Measurements from ENCODE around the gene TMEM41A.

TMEM41A gene

GRCh38 chr3:185498503-185499396 lies at the start of gene TMEM41A:
Gene TMEM41A (minus strand): TSS chr3:185499035. CDS start chr3:185498961, 74 bp downstream.
- DNase-seq = peak; percentile 82

GRCh38 chr3:185540695-185541094 lies 41.9 kb upstream of the TMEM41A start:
- DNase-seq = no peak

- DNase-seq = no peak
Measured at GRCh38 chr3:185539934-185540333, 41.1 kb upstream of the TMEM41A start.

GRCh38 chr3:185537369-185537970 lies 38.6 kb upstream of the TMEM41A start:
- DNase-seq = no peak

GRCh38 chr3:185534511-185534910 lies 35.7 kb upstream of the TMEM41A start:
- no peak for DNase-seq

GRCh38 chr3:185532901-185533300 lies 34.1 kb upstream of the TMEM41A start:
- no peak for DNase-seq

- no peak for DNase-seq
Measured at GRCh38 chr3:185530856-185531255, 32.0 kb upstream of the TMEM41A start.

GRCh38 chr3:185528532-185528931 lies 29.7 kb upstream of the TMEM41A start:
- no peak for DNase-seq

GRCh38 chr3:185527364-185527763 lies 28.5 kb upstream of the TMEM41A start:
- no peak for DNase-seq

GRCh38 chr3:185526349-185526951 lies 27.6 kb upstream of the TMEM41A start:
- DNase-seq = no peak

GRCh38 chr3:185521349-185522138 lies 22.7 kb upstream of the TMEM41A start:
- no peak for DNase-seq

- no peak for DNase-seq
Measured at GRCh38 chr3:185519021-185519420, 20.2 kb upstream of the TMEM41A start.

GRCh38 chr3:185517387-185518130 lies 18.7 kb upstream of the TMEM41A start:
- DNase-seq = no peak

- no peak for DNase-seq
Measured at GRCh38 chr3:185511711-185512110, 12.9 kb upstream of the TMEM41A start.

GRCh38 chr3:185508335-185508991 lies 9.6 kb upstream of the TMEM41A start:
- no peak for DNase-seq

GRCh38 chr3:185507883-185508282 lies 9.0 kb upstream of the TMEM41A start:
- DNase-seq = no peak

GRCh38 chr3:185504636-185505035 lies 5.8 kb upstream of the TMEM41A start:
- no peak for DNase-seq

GRCh38 chr3:185503521-185503920 lies 4.7 kb upstream of the TMEM41A start:
- DNase-seq = no peak

GRCh38 chr3:185502987-185503386 lies 4.2 kb upstream of the TMEM41A start:
- DNase-seq = no peak

- DNase-seq = no peak
Measured at GRCh38 chr3:185490241-185490640, 8.6 kb downstream of the TMEM41A start.

- no peak for DNase-seq
Measured at GRCh38 chr3:185489462-185489861, 9.4 kb downstream of the TMEM41A start.

GRCh38 chr3:185488465-185488864 lies 10.4 kb downstream of the TMEM41A start:
- no peak for DNase-seq

Data from NCI-H1092 (cell line).